Adrenal gland (tissue), 12 donors: ENCODE results near the gene LNPEP. TPM values are rescaled to one million over a fixed set of nuclear protein-coding genes. Genes with fewer than 3 reads are reported as not detected.
A peak's percentile ranks its signal among the peaks of the same experiment; 100 is the strongest.

Source experiments
- DNase-seq, 7 donors: peaks; one replicate each; pipeline ENCODE4 v3.0.0-alpha.2; 2019 to 2020
- H3K27ac ChIP-seq, 5 donors: fragments of 200-600 bp; sonication (generic) in 4 of 5; 1 replicate in 3 of 5; 2 replicates in 2 of 5; pipeline versions ENCODE4 v1.5.1 to v1.8.0; 2016 to 2020; ENCODE audit warnings: mild to moderate bottlenecking in 1 of 5
- H3K27me3 ChIP-seq: fragments of 200-600 bp; 2 replicates; pipeline ENCODE4 v1.8.0; 2021
- H3K36me3 ChIP-seq, 2 donors: fragments of 200-600 bp; replicated peaks in 1 of 2; 1 replicate in 1 of 2; 2 replicates in 1 of 2; pipeline versions ENCODE4 v1.5.1 to v1.8.0; 2018 to 2022
- H3K4me1 ChIP-seq, 2 donors: fragments of 200-600 bp; replicated peaks in 1 of 2; 1 replicate in 1 of 2; 2 replicates in 1 of 2; pipeline versions ENCODE4 v1.5.1 to v1.8.0; 2018 to 2021
- H3K4me3 ChIP-seq, 4 donors: fragments of 200-600 bp; sonication (generic) in 3 of 4; one replicate each; pipeline ENCODE4 v1.5.1; 2016 to 2018
- H3K9me3 ChIP-seq, 3 donors: fragments of 200-600 bp; sonication (generic) in 1 of 3; replicated peaks in 1 of 3; 1 replicate in 2 of 3; 2 replicates in 1 of 3; pipeline versions ENCODE4 v1.5.1 to v1.8.0; 2016 to 2021
- CTCF ChIP-seq, 6 experiments: fragments of 450-650 bp in 4 of 6; fragments of 200-600 bp in 2 of 6; sonication (generic) in 1 of 6; IDR thresholded peaks; 1 replicate in 5 of 6; 2 replicates in 1 of 6; pipeline versions ENCODE4 v1.5.1 to v1.8.0; 2016 to 2021; ENCODE audit warnings: antibody characterized with exemption in 6 of 6, mild to moderate bottlenecking in 2 of 6, moderate library complexity in 1 of 6
- POLR2A ChIP-seq, 2 donors: fragments of 450-650 bp; IDR thresholded peaks; one replicate each; pipeline ENCODE4 v1.6.1; 2017; ENCODE audit warnings: antibody characterized with exemption in 2 of 2, mild to moderate bottlenecking in 2 of 2, moderate library complexity in 1 of 2
- WGBS, 4 donors: extraction: QIAGEN DNeasy Blood & Tissue Kit in 2 of 4; methylation state at CpG; one replicate each; pipeline versions ENCODE4 v1.1.5 to v1.1.7; 2013 to 2017; 5-methylcytosine and 5-hydroxymethylcytosine counted together
- intact Hi-C, 2 donors: fragments of 100-400 bp; cut with DNase I; formaldehyde crosslinking; loops; one replicate each; pipeline versions ENCODE4 v1.14.1 to v1.15.0; 2022 to 2023
- polyA plus RNA-seq, 3 donors: library from polyadenylated mRNA; stranded (reverse); fragments of 200-250 nt in 2 of 3; fragments of 350-450 nt in 1 of 3; fragmentation: Illumina TruSeq in 1 of 3; extraction: RNeasy Lipid Tissue Mini Kit (QIAGEN cat#74804) in 1 of 3; gene quantifications; one replicate each; pipeline ENCODE4 v1.2.3, GENCODE V29; 2013 to 2014
- total RNA-seq, 9 donors: library from RNA; depleted of rRNA in 4 of 9; stranded (reverse); fragments of >200 nt in 4 of 9; fragments of 120-200 nt in 1 of 9; fragmentation: NEBNext Ultra II Directional in 1 of 9; extraction: Animal tissue kit (Norgen Biotek cat#: 25700) in 1 of 9; gene quantifications; one replicate each; pipeline versions ENCODE4 v1.1.0 to v1.2.4, GENCODE V29; 2013 to 2023
- donor health status: healthy with polysubstance abuse.
- donor health status: Bipolar disorder and iron deficiency.
- donor health status: DM: yes; HTN: yes; CAD: no.
- donor health status: DM: no; HTN: no; CAD: no.
- donor health status: DM: no; HTN: no; CAD: no.
- donor health status: DM: yes; HTN: yes; CAD: no.

LNPEP gene
- total and polyA plus RNA-seq, 12 donors, result 2.3 to 35.4 (median 20.8) TPM

DNA sequence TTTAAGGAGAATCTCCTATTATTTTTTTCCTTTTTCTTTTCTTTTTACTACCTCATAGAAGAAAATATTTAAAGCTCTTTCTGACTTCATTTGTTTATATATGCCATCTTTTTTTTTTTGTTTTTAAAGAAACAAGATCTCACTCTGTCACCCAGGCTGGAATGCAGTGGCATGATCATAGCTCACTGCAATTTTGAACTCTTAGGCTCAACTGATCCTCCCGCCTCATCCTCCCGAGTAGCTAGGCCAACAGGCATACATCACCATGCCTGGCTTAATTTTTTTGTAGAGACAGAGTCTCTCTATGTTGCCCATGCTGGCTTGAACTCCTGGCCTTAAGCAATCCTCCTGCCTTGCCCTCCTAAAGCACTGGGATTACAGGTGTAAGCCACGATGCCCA, 59.5 kb downstream of the LNPEP start:
- WGBS, 4 donors, result 90 to 93% (median 91%) methylated on average over 3 of the region's 3 CpGs
- intact Hi-C loops, result loop anchor here in 1 of 2 donors (10.0 kb wide), 1 partner anchor 61 kb away; the partner anchor contains the start of gene LNPEP
- no peaks in the 10 kb centered on the region for H3K27me3 ChIP-seq
- H3K4me1 ChIP-seq, result no peaks in the 10 kb centered on the region
- H3K36me3 ChIP-seq, result peaks cover 0 to 13% of the 10 kb centered on the region in 2 donors
- no peak overlapping the region for H3K27ac ChIP-seq
- no peak overlapping the region for H3K4me3 ChIP-seq
- no peak for DNase-seq
- H3K9me3 ChIP-seq, result no peaks in the 10 kb centered on the region
- TF ChIP-seq POLR2A (IDR thresholded peaks at IDR 0.05), result no peak

DNA sequence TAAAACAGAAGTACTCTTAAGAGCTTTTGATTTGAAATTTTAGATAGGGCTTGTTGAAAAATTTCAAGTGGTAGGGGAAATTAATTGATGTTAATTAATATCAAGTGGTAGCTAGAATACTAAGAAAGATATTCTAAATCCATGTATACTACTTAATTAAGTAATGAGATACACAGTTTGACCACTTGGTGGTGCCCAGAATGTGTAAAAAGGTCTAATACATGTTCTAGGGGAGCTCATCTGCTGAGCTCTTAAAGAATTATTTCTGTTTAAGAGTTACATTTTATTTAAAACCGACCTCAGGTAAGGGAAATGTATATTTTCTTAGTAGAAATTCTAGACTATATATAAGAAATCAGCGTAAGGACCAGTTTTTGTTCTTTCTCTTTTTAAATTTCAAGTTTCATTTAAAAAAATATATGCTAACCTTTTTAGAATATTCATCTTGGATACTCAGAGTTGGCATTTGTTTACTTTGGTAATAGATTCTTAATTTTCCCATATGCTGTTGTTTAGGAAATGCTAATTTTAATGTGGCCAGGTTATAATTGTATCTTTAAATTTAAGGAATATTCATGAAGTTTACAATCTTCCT, 61.5 kb downstream of the LNPEP start:
- Histone ChIP-seq H3K4me3 (no peak overlapping the region), H3K27ac (no peak overlapping the region), H3K27me3 (no peaks in the 10 kb centered on the region), H3K9me3 (no peaks in the 10 kb centered on the region), H3K36me3 (peaks cover 0 to 13% of the 10 kb centered on the region in 2 donors), H3K4me1 (no peaks in the 10 kb centered on the region)
- intact Hi-C loops, result loop anchor here in 1 of 2 donors (10.0 kb wide), 1 partner anchor 63 kb away; the partner anchor contains the start of gene LNPEP
- DNase-seq, result peak in 3 of 7 donors; percentile 15 to 38 (median 24)
- TF ChIP-seq POLR2A (IDR thresholded peaks at IDR 0.05), result no peak
- peak; percentile 26 to 60 (median 41) for TF ChIP-seq CTCF (IDR thresholded peaks at IDR 0.05)
- 47 to 56% (median 50%) methylated on average over 2 of the region's 2 CpGs for WGBS, 4 donors

DNA sequence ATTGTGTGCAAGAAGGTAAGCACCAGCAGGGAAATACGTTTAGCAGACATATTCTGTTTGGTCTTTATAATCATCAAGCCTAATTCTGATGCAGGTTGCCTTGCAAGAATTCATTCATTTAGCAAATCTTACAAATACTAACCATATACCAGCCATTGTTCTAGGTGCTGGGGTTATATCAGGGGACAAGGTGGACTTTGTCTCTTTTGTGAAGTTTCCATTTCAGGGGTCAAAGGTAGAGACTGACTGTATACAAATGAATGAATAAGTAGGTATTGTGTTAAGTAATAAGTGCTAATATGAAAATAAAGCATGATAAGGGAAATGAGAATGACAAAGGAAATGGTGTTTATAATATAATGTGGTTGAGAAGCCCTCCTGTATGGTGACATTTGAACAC, 64.0 kb downstream of the LNPEP start:
- TF ChIP-seq CTCF (IDR thresholded peaks at IDR 0.05), result no peak
- TF ChIP-seq POLR2A (IDR thresholded peaks at IDR 0.05), result no peak
- WGBS, 4 donors, result 83 to 97% (median 91%) methylated on average over 1 of the region's 1 CpG
- Histone ChIP-seq H3K4me1 (no peaks in the 10 kb centered on the region), H3K9me3 (no peaks in the 10 kb centered on the region), H3K27ac (no peak overlapping the region), H3K36me3 (peaks cover 0 to under 1% of the 10 kb centered on the region in 2 donors), H3K27me3 (no peaks in the 10 kb centered on the region), H3K4me3 (no peak overlapping the region)
- DNase-seq, result no peak
- intact Hi-C loops, result loop anchor here in 1 of 2 donors (10.0 kb wide), 1 partner anchor 65 kb away; the partner anchor contains the start of gene LNPEP

- Histone ChIP-seq H3K36me3 (no peaks in the 10 kb centered on the region), H3K4me1 (no peaks in the 10 kb centered on the region), H3K4me3 (no peak overlapping the region), H3K27ac (no peak overlapping the region), H3K27me3 (no peaks in the 10 kb centered on the region), H3K9me3 (no peaks in the 10 kb centered on the region)
- DNase-seq, result no peak
- intact Hi-C loops, result no loop called here
- TF ChIP-seq CTCF (IDR thresholded peaks at IDR 0.05), result no peak
- no peak for TF ChIP-seq POLR2A (IDR thresholded peaks at IDR 0.05)
- 92 to 93% (median 93%) methylated on average over 3 of the region's 3 CpGs for WGBS, 4 donors
Measured at GRCh38 chr5:97000391-97000790, 64.5 kb downstream of the LNPEP start.

DNA sequence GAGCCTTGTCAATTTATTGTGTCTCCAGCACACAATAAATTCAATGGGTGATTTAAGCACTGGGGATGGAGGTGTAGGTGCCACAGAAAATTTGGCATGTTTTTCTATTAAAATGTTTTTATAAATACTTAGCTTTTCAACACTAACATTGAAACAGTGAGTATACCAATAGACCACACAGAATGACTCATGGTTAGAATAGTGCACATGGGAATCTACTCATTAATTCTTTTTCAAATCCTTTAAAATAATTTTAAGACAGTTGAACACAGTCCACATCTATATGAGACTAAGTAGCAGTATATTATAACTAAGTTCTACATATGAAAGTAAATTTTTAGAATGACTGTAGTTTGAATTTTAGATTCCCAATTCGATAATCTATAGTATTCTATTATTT, 67.1 kb downstream of the LNPEP start:
- H3K27ac ChIP-seq, result no peak overlapping the region
- TF ChIP-seq POLR2A (IDR thresholded peaks at IDR 0.05) (no peak), CTCF (IDR thresholded peaks at IDR 0.05) (no peak)
- H3K4me3 ChIP-seq, result no peak overlapping the region
- H3K4me1 ChIP-seq, result no peaks in the 10 kb centered on the region
- no peaks in the 10 kb centered on the region for H3K9me3 ChIP-seq
- WGBS, 4 donors, result 95 to 100% (median 97%) methylated on average over 1 of the region's 1 CpG
- intact Hi-C loops, result no loop called here
- DNase-seq, result no peak
- peaks cover 0 to 11% of the 10 kb centered on the region in 2 donors for H3K36me3 ChIP-seq
- H3K27me3 ChIP-seq, result no peaks in the 10 kb centered on the region
